ENCODE results near the gene KLC4. TPM values are rescaled to one million over a fixed set of nuclear protein-coding genes. Genes with fewer than 3 reads are reported as not detected.
A peak's percentile ranks its signal among the peaks of the same experiment; 100 is the strongest.

Gene KLC4
- total and polyA plus RNA-seq, 2 experiments from 2014 or later, result 38.4 to 57.2 TPM

DNA sequence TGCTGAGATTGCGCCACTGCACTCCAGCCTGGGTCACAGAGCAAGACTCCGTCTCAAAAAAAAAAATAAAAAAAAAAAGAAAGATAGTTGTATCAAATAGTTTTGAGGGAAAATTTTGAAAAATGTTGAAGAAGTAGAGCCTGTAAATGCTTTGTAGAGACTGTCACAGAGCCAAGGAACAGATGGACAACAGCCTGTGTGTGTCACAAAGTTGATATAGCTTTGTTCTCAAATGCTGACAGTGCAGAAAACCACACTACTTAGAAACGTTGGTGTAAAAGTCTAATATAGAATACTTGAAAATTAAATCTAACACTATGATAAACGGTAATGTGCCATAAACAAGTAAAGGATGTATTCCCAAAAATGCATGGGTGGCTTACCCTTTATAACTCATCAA is 42.1 kb downstream of the KLC4 start:
- Histone ChIP-seq H3K27me3 (no peaks in the 10 kb centered on the region), H3K36me3 (no peaks in the 10 kb centered on the region), H3K4me3 (no peak overlapping the region), H3K9me3 (ENCODE audit: low read depth) (no peaks in the 10 kb centered on the region), H3K4me1 (ENCODE audit: low read depth) (peaks cover 18% of the 10 kb centered on the region), H3K27ac (no peak overlapping the region)
- no peak for DNase-seq (ENCODE audit: low read depth in 1 of 2, low spot score in 1 of 2)
- no peak for TF ChIP-seq CTCF (IDR thresholded peaks at IDR 0.05; ENCODE audit: low read depth, low read length)

DNA sequence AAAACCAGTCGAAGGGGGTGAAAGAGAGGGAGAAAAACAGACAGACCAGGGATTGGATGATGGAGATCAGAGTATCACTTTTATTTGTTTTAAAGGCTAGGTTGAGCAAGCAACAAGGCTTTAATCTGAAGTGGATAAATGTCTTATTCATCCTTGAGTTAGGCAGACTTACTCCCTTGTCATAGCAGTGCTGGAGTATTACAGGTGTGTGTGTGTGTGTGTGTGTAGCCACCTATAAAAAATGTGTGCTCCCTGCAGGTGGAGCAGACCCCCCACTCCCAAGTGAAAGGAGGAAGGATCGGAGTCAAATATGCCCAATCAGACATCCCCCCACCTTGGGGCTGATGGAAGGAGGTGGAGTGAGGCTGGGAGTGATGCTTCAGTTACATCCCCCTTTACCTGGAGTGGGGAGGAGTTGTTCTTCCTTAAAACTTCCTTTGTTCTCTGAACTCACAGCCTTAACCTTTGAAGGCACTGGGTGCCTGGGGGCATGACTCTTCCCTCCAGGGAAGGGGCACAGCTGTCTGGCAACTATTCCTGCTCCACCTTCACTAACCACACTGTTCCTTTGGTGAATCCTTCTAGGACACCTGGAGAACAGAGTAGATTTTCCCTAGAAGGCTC is 43.9 kb downstream of the KLC4 start:
- Histone ChIP-seq H3K4me3 (no peak overlapping the region), H3K9me3 (ENCODE audit: low read depth) (no peaks in the 10 kb centered on the region), H3K27me3 (no peaks in the 10 kb centered on the region), H3K4me1 (ENCODE audit: low read depth) (peaks cover under 1% of the 10 kb centered on the region), H3K36me3 (no peaks in the 10 kb centered on the region), H3K27ac (no peak overlapping the region)
- no peak for TF ChIP-seq CTCF (IDR thresholded peaks at IDR 0.05; ENCODE audit: low read depth, low read length)
- no peak for DNase-seq (ENCODE audit: low read depth in 1 of 2, low spot score in 1 of 2)

GRCh38 chr6:43105538-43106222 is 46.2 kb downstream of the KLC4 start:
- TF ChIP-seq CTCF (IDR thresholded peaks at IDR 0.05; ENCODE audit: low read depth, low read length), result no peak
- peak in 1 of 2 donors; percentile 42 for DNase-seq (ENCODE audit: low read depth in 1 of 2, low spot score in 1 of 2)
- Histone ChIP-seq H3K27me3 (no peaks in the 10 kb centered on the region), H3K36me3 (no peaks in the 10 kb centered on the region), H3K9me3 (ENCODE audit: low read depth) (no peaks in the 10 kb centered on the region), H3K4me1 (ENCODE audit: low read depth) (no peaks in the 10 kb centered on the region), H3K4me3 (no peak overlapping the region), H3K27ac (no peak overlapping the region)

GRCh38 chr6:43107344-43108062 is 48.1 kb downstream of the KLC4 start:
- Histone ChIP-seq H3K4me1 (ENCODE audit: low read depth) (peaks cover 3% of the 10 kb centered on the region), H3K27me3 (no peaks in the 10 kb centered on the region), H3K36me3 (no peaks in the 10 kb centered on the region), H3K27ac (no peak overlapping the region), H3K9me3 (ENCODE audit: low read depth) (no peaks in the 10 kb centered on the region), H3K4me3 (no peak overlapping the region)
- no peak for DNase-seq (ENCODE audit: low read depth in 1 of 2, low spot score in 1 of 2)
- no peak for TF ChIP-seq CTCF (IDR thresholded peaks at IDR 0.05; ENCODE audit: low read depth, low read length)

DNA sequence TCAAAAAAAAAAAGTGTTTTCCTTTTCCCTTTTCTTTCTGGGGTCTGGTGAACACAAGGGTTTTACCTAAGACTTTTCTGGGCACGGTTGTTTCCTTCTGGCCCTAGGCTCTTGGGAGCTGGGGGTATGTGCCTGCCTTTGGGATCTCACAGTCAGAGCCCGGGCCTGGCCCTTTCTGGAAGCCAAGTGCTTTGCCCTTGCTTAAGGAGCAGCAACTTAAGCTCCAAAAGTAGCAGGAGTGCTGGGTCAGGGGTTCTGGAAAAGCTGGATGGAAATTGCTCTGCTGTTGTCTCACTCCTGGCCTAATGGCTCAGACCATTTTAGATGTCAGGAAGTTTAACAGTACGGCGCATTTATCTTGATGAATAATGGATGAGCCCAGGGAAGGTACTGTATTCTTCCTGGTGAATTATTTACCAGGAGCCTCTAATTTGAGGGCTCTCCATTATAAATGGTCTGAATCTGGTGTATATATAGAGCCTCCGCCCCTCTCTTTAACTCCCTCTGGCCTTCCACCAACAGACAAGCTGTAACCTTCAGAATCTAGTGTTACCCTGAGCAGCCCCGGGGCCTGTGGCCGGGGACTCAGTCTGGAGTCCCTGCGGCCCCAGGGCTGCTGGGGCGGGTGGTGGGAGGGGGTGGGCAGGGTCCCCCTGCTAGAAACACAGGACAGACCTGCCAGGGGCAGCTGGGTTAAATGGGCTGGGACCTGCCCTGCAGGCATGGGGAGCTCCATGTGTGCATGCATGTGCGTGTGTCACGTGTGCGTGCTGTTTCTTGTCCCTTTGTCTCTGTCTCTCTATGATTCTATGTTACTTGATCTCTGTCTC is 54.2 kb downstream of the KLC4 start:
- peak in 1 of 2 donors; percentile 31 for DNase-seq (ENCODE audit: low read depth in 1 of 2, low spot score in 1 of 2)
- H3K36me3 ChIP-seq, result no peaks in the 10 kb centered on the region
- H3K27me3 ChIP-seq, result no peaks in the 10 kb centered on the region
- TF ChIP-seq CTCF (IDR thresholded peaks at IDR 0.05; ENCODE audit: low read depth, low read length), result no peak
- H3K27ac ChIP-seq, result peak overlapping the region; percentile 94
- H3K9me3 ChIP-seq (ENCODE audit: low read depth), result no peaks in the 10 kb centered on the region
- H3K4me3 ChIP-seq, result no peak overlapping the region
- H3K4me1 ChIP-seq (ENCODE audit: low read depth), result peaks cover 37% of the 10 kb centered on the region
